Fibroblast of skin of right quadriceps (primary cell): ENCODE results near the gene STAT5B.
"Not testable (repeated sequence)": the region's sequence is repeated elsewhere in the genome, so short reads cannot be mapped to it uniquely, and the experiment has no call there.

Experiments used
- DNase-seq: peaks from one replicate; pipeline ENCODE4 v3.0.0-alpha.2; 2013

STAT5B gene

DNA sequence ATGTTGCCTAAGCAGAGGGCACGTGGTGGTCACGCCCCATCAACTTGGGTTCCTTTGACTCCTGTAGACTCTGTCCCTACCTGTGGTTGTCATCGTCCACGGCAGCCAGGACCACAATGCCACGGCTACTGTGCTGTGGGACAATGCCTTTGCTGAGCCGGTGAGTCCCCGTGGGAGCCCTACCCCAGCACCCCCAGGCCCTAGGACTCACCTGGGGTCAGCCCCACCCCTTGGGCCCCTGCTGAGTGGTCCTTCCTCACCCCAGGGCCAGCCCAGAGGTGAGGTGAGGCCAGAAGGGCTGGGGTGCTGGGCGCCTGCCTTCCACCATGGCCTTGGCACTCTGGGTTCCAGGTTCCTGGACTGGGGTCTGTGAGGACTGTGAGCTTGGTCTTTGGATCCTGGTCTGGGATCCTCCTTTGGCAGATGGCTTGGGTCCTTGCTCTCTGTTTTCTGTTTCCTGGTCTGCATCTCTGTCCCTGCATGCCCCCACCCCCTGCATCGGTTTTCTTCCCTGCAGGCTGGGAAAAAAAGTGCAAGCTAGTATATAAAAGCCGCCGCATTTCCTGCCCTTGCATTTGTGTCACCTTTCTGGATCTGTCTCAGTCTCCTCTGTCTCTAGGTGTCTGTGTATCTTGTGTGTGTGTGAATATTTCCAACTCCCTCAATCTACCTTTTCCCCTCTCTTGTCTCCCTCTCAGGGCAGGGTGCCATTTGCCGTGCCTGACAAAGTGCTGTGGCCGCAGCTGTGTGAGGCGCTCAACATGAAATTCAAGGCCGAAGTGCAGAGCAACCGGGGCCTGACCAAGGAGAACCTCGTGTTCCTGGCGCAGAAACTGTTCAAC lies 29.6 kb upstream of the STAT5B start:
- no peak for DNase-seq

DNA sequence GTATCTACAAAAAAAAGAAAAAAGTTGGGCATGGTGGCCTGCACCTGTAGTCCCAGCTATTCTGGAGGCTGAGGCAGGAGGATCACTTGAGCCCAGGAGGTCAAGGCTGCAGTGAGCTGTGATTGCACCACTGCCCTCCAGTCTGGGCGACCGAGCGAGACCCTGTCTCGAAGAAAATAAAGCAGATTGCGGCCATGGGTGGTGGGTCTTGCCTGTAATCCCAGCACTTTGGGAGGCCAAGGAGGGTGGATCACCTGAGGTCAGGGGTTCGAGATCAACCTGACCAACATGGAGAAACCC lies 28.8 kb upstream of the STAT5B start:
- DNase-seq = not testable (repeated sequence)

GRCh38 chr17:42304187-42305030 lies 28.2 kb upstream of the STAT5B start:
- DNase-seq = no peak

DNA sequence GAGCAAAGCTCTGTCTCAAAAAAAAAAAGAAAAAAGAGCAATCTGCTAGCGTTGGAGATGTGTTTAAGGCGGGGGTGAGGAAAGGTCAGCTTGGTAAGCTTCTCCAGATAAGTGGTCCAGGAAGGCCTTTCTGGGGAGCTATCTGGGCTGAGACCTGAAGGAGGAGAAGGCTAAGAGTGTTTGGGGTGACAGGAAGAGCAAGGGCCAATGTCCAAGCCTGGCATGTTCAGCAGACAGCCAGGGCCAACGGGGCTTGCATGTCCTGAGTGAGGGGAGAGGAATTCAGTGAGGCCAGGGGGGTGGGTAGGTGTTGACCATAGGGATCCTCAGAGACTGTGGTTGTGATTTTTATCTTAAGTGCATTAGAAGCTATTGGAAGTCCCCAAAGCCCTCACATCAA lies 27.5 kb upstream of the STAT5B start:
- no peak for DNase-seq

DNA sequence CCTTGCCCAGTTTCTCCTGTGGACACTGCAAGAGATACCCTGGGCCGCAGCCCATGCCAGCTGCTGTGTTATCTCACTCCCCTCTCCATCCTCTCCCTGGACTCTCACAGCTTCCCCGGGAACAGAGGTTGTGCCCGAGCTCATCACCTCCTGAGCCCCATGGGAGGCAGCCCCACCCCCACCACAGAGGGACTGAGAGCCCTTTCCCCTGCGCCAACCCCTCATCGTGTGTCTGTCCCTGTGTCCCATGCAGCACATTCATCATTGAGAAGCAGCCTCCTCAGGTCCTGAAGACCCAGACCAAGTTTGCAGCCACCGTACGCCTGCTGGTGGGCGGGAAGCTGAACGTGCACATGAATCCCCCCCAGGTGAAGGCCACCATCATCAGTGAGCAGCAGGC lies 24.8 kb upstream of the STAT5B start:
- no peak for DNase-seq

GRCh38 chr17:42299913-42300312 lies 23.7 kb upstream of the STAT5B start:
- not testable (repeated sequence) for DNase-seq

DNA sequence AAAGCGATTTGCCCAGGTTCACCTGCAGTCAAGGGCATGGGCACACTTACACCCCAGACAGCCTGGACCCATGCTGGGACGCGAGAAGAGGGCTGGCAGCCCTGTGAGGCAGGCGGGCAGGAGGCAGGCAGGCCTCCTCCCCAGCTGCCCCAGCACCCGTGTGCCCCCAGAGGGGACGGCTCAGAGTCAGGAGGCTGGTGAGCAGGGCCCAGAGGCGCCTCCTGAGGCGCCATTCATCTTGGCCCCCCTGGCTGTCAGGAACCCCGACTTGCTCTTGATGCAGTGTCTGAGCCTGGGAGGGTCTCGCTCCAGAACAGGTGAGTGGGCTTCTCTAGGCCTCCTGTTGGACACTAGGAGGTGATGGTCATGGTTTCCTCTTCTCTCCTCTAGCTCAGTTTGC lies 23.2 kb upstream of the STAT5B start:
- DNase-seq = not testable (repeated sequence)

DNA sequence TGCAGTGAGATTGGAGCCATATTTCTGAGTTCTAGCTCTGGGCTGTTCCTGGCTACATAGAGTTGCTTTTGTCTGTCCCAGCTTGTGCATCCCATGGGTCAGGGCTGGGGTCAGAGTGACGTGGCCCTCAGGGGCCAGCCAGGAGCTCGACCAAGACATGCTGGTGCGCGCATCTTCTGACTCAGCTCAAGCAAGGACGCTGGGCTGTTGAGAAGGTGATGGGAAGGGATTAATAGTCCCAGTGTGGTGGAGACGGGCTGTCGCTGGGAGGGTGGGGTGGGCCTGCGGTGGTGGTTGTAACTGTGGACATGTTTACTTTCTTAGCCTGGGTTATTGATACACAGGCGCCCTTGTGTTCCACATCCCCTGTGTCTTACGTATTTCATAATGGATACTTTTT lies 21.6 kb upstream of the STAT5B start:
- DNase-seq = not testable (repeated sequence)

DNA sequence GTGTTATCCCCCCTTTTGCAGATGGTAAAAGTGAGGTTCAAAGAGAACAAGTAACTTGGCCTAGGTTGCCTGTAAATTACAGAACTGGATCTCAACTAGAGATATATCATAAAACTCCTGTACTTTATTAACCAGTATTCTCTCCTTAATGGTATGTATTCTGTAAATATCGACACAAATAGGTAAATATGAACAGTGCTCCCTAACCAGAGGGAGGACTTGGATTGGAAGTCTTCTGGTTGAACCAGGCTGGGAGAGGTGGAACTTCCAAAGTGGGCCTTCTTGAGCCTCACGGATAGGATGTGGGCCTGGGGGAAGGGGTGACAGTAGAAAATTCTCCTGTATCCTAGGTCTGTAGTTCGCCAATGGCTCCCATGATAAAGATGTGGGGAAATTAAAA lies 19.8 kb upstream of the STAT5B start:
- DNase-seq = no peak

DNA sequence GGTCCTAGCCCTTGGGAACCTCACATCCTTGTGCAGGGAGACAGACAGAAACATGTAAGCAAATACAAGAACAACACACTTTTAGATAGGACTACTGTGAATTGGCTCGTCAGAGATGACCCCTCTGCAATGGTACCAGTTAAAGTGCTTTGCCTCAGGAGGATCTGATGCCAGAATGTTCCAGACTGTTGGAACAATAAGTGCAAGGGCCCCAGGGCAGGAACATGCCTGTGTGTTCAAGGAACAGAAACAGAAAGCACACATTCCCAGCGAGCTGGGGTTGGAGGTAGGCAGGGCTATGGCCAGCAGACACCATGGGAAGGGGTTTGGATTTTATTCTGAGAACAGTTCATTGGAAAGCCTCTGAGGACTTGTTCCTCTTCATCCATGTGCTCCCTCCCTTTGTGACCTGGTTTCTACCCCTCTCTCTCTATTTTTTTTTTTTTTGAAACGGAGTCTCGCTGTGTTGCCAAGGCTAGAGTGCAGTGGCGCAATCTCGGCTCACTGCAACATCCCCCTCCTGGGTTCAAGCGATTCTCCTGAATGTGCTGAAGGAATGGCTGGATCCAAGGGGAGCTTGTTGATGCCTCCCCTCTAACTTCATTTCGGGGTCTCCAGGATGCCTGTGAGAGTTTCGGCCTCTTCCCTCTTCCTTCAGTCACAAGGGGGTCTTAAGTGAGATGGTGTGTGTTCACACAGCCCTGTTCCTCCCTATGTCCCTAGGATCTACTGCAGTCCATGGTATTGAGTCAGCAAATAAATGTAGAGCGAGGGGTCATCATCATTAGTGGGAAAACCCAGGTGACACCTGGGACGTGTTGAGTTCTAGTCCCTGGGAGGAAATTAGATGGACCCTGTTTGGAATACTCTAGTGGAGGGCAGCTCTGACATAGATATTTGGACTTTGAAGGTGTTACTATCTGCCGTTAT lies 18.5 kb upstream of the STAT5B start:
- DNase-seq = no peak

- DNase-seq = no peak
Observed at GRCh38 chr17:42291129-42291528, 14.9 kb upstream of the STAT5B start.

DNA sequence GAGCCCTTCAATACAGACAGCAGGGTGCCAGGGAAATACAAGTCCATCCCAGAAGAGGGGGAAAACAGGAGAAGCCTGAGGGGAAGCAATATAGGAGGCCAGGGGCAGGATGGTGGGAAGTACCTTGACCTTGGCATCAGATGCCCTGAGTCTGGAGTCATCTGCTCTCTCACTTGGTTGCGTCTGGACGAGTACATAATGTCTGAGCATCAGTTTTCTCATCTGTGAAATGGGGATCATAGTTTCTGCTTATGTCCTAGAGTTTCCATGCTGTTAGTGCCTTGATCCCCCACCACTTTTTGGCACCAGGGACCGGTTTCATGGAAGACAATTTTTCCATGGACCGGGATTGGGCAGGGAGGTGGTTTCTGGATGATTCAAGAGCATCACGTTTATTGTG lies 14.4 kb upstream of the STAT5B start:
- DNase-seq = no peak

DNA sequence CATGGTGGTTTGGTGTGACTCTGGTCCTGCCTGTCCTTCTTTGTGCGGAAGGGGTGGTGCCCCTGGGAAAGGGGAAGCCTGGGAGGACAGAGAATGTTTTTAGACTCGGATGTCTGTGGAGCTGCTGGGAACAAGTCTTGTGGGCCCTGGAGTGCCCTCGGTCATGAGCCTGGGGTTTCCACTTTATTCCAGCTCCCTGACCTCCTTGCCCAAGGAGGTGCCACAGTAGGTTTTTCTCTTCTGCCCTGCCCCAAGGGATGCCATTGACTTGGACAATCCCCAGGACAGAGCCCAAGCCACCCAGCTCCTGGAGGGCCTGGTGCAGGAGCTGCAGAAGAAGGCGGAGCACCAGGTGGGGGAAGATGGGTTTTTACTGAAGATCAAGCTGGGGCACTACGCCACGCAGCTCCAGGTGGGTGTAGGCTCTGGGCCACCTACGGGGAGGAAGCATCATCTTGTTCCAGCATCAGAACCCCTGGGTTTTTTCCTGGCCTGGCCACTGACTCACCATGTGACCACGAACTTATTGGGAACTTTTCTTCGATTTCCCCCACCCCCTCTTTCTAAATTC lies 13.5 kb upstream of the STAT5B start:
- no peak for DNase-seq

DNA sequence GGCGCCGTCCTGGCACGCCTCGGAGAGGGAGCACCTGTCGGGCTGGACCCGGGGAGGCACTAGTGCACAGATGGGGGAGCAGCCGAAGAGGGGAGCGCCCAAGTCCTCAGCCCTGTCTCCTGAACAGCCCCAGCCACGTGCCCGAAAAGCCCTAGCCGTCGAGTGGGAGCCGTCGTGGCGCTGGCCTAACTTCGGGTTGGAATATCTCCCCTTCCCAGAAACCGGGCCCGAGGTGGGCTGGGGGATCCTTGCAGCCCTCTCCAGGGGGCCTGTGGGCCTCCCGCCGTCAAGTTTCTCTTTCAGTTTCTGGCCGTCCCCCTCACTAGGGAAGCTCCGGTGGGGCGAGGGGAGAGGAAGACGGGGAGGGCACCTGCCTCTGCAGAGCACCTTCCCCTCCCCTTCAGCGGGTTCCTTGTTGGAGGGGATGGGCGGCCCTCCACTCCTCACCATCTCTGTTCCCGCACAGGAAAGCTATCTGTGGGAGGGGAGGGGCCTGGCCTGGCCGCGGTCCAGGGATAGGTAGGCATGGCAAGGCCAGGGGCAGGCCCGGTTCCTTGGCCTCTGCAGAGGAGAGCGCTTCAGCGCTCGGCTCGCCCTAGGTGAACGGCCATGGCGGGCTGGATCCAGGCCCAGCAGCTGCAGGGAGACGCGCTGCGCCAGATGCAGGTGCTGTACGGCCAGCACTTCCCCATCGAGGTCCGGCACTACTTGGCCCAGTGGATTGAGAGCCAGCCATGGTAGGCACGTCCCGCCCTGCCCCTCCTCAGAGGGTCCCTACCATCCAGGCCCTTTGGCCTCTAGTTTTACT lies 12.8 kb upstream of the STAT5B start:
- DNase-seq = no peak

GRCh38 chr17:42287977-42288802 lies 12.0 kb upstream of the STAT5B start, which contains the start of gene STAT5A:
Gene STAT5A, plus strand, starts transcription at chr17:42288498. Its CDS starts 914 bp downstream, at chr17:42289412.
- DNase-seq = peak; percentile 57

DNA sequence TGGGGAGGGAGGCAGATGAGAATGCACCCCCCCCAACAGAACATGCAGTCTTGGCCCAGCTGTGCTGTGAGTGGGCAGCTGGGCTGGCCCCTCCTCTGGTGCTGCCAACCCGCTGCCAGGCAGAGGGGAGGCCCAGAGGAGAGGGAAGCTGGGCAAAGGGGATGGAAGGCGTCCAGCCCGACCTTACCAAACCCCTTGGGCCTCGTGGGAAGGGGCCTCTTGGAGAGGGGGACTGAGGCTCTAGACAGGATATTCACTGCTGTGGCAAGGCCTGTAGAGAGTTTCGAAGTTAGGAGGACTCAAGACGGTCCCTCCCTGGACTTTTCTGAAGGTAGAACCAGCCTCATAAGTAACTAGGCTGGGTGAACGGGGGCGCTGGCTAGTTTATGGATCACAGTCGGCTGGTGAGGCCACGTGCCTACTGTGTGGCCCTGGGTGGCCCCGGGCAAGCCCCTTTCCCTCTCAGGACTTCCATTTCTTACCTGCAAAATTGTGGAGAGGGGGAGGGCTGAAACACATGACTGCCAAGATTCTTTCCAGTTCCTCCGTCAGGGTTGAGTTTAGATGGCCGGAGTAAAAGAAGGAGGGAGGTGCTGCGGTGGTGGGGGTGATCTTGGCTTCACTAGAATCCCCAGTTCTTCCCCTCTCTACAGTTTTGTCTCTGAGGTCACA lies 11.2 kb upstream of the STAT5B start:
- no peak for DNase-seq

- no peak for DNase-seq
Observed at GRCh38 chr17:42286411-42287221, 10.4 kb upstream of the STAT5B start.

- no peak for DNase-seq
Observed at GRCh38 chr17:42285346-42286050, 9.3 kb upstream of the STAT5B start.

GRCh38 chr17:42284566-42284965 lies 8.4 kb upstream of the STAT5B start:
- no peak for DNase-seq
